GM23338 (cell line): ENCODE measurements around the gene VSIG10L2. TPM values are rescaled to one million over a fixed set of nuclear protein-coding genes. Genes with fewer than 3 reads are reported as not detected.

Source experiments
- ATAC-seq: fragments of 200-7000 bp; cut with Tn5 transposase; 3 replicates; pipeline ENCODE4 v1.9.1; 2020
- DNase-seq: peaks from one replicate; pipeline ENCODE4 v3.0.0-alpha.2; 2015; ENCODE audit warnings: low spot score
- H2AFZ ChIP-seq: fragments of 200-600 bp; sonication (generic); 2 replicates; pipeline ENCODE4 v1.8.0; 2016; ENCODE audit warnings: antibody characterized with exemption, mild to moderate bottlenecking, moderate library complexity
- H3F3A ChIP-seq: fragments of 200-600 bp; sonication (generic); replicated peaks from 2 replicates; pipeline ENCODE4 v1.8.0; 2017; ENCODE audit warnings: antibody characterized with exemption, mixed run types, low read depth
- H3K27ac ChIP-seq: fragments of 200-600 bp; sonication (generic); 2 replicates; pipeline ENCODE4 v1.6.1; 2016; ENCODE audit warnings: low read depth
- H3K27me3 ChIP-seq: fragments of 200-600 bp; sonication (generic); 2 replicates; pipeline ENCODE4 v1.8.0; 2016; ENCODE audit warnings: mild to moderate bottlenecking, mixed run types, moderate library complexity; ENCODE audit not compliant: insufficient read depth
- H3K36me3 ChIP-seq: fragments of 200-600 bp; sonication (generic); 2 replicates; pipeline ENCODE4 v1.8.0; 2016; ENCODE audit warnings: mild to moderate bottlenecking; ENCODE audit not compliant: insufficient read depth
- H3K4me1 ChIP-seq: fragments of 200-600 bp; sonication (generic); 2 replicates; pipeline ENCODE4 v1.8.0; 2016; ENCODE audit warnings: mild to moderate bottlenecking, moderate library complexity; ENCODE audit not compliant: insufficient read depth
- H3K4me2 ChIP-seq: fragments of 200-600 bp; sonication (generic); 2 replicates; pipeline ENCODE4 v1.7.1; 2017; ENCODE audit warnings: mixed run types
- H3K4me3 ChIP-seq: fragments of 200-600 bp; sonication (generic); 2 replicates; pipeline ENCODE4 v1.6.1; 2016; ENCODE audit warnings: mixed run types
- H3K79me2 ChIP-seq: fragments of 200-600 bp; sonication (generic); replicated peaks from 2 replicates; pipeline ENCODE4 v1.8.0; 2017; ENCODE audit warnings: mild to moderate bottlenecking; ENCODE audit not compliant: insufficient read depth
- H3K9me2 ChIP-seq: fragments of 200-600 bp; sonication (generic); 2 replicates; pipeline ENCODE4 v1.8.0; 2017; ENCODE audit not compliant: insufficient read depth
- H4K20me1 ChIP-seq: fragments of 200-600 bp; sonication (generic); replicated peaks from 2 replicates; pipeline ENCODE4 v1.8.0; 2017; ENCODE audit warnings: mild to moderate bottlenecking; ENCODE audit not compliant: insufficient read depth
- H3K27ac Mint-ChIP-seq: 2 replicates; pipeline ENCODE4 v1.8.0; 2020; ENCODE audit warnings: inconsistent platforms, mild to moderate bottlenecking, moderate library complexity, mixed read lengths
- H3K27me3 Mint-ChIP-seq: 3 replicates; pipeline ENCODE4 v1.8.0; 2022; ENCODE audit warnings: low read depth, mild to moderate bottlenecking, moderate library complexity, mixed read lengths, inconsistent platforms; ENCODE audit not compliant: insufficient read depth, poor library complexity
- H3K36me3 Mint-ChIP-seq: 3 replicates; pipeline ENCODE4 v1.8.0; 2021; ENCODE audit warnings: low read depth, mild to moderate bottlenecking, inconsistent platforms, moderate library complexity, mixed read lengths
- H3K4me1 Mint-ChIP-seq: 3 replicates; pipeline ENCODE4 v1.8.0; 2020; ENCODE audit warnings: mild to moderate bottlenecking, inconsistent platforms, mixed read lengths
- H3K4me3 Mint-ChIP-seq: 3 replicates; pipeline ENCODE4 v1.8.0; 2021; ENCODE audit warnings: moderate library complexity, mild to moderate bottlenecking, inconsistent platforms, mixed read lengths
- H3K9me3 Mint-ChIP-seq: 3 replicates; pipeline ENCODE4 v1.8.0; 2020; ENCODE audit warnings: moderate library complexity, mild to moderate bottlenecking, inconsistent platforms, mixed read lengths
- CREB1 ChIP-seq: fragments of 250-450 bp; sonication (Bioruptor Pico); IDR thresholded peaks from 2 replicates; pipeline ENCODE4 v1.5.0; 2020; ENCODE audit warnings: low read depth, mild to moderate bottlenecking, moderate library complexity
- EZH2phosphoT487 ChIP-seq: fragments of 200-600 bp; sonication (generic); IDR thresholded peaks from one replicate; pipeline ENCODE4 v1.8.1; 2018; ENCODE audit warnings: antibody characterized with exemption; ENCODE audit not compliant: unreplicated experiment
- JUNB ChIP-seq: IDR thresholded peaks from one replicate; pipeline ENCODE4 v1.6.1; 2016; ENCODE audit warnings: antibody characterized with exemption; ENCODE audit not compliant: unreplicated experiment
- NANOG ChIP-seq: IDR thresholded peaks from 2 replicates; pipeline ENCODE4 v1.6.1; 2016; ENCODE audit warnings: antibody characterized with exemption, borderline replicate concordance
- POLR2AphosphoS5 ChIP-seq: IDR thresholded peaks from 2 replicates; pipeline ENCODE4 v1.6.1; 2016; ENCODE audit warnings: antibody characterized with exemption, low read depth
- STAT1 ChIP-seq: IDR thresholded peaks from one replicate; pipeline ENCODE4 v1.6.1; 2016; ENCODE audit warnings: antibody characterized with exemption; ENCODE audit not compliant: unreplicated experiment
- ZNF114 ChIP-seq: fragments of 250-450 bp; sonication (Bioruptor Pico); IDR thresholded peaks from 2 replicates; pipeline ENCODE4 v1.5.0; 2020; ENCODE audit warnings: mild to moderate bottlenecking, moderate library complexity
- ZNF331 ChIP-seq: fragments of 250-450 bp; sonication (Bioruptor Pico); IDR thresholded peaks from 2 replicates; pipeline ENCODE4 v1.5.0; 2020; ENCODE audit warnings: low read depth, mild to moderate bottlenecking, moderate library complexity
- polyA plus RNA-seq: library from polyadenylated mRNA; unstranded; fragments of >200 nt; fragmentation: Nextera tagmentation; extraction: Ambion mirVana; gene quantifications from 2 replicates; pipeline ENCODE4 v1.2.1, GENCODE V29; 2016
- total RNA-seq: library from RNA; depleted of rRNA; stranded (reverse); fragments of >200 nt; shearing (Covaris generic); gene quantifications from 2 replicates; pipeline ENCODE4 v1.2.3, GENCODE V29; 2014
- TF ChIP-seq, protein P1 (sequence below): IDR thresholded peaks from 2 replicates; pipeline ENCODE4 v1.6.1; 2016; ENCODE audit warnings: antibody characterized with exemption
- TF ChIP-seq, protein P2 (sequence below): fragments of 250-450 bp; sonication (Bioruptor Pico); IDR thresholded peaks from 2 replicates; pipeline ENCODE4 v1.5.0; 2020; ENCODE audit warnings: mild to moderate bottlenecking, moderate library complexity

Gene VSIG10L2
- total and polyA plus RNA-seq, 2 experiments from 2014 or later = 0.63 TPM; not detected in 1

DNA sequence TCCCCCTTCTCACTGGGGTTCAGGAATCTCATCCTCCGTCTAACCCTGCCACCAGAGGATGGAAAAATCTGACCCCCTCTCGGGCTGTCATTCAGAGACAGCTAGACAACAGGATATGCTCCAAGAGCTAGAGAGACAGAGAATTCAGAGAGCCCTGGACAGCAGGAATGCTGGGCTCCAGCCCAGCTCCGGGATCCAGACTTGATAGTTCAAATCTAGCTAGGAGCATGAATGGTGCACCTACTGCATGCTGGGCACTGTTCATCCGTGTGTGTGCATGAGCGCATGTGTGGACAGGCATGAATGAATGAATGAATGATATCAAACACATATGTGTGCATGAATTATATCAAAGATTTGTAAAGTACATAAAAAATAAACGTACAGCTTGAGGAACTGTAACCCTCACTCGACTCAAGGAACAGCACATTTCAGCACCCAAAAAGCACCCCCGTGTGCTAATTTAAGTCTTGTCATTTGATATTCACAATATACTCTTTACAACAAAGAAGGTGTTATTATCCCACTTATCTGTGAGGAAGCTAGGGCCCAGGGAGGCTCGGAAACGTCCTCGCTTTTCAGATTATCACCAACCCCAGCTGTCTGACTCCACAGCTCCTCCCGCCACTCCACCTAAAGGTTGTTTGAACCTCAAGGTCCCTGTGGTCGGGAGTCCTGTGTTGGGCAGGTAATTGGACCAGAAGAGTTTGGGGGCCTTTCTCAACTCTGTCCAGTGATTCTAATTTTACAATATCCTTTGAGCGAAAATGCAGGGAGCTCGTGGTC is 640 bp upstream of the VSIG10L2 start:
- no peak overlapping the region for H2AFZ ChIP-seq
- peaks cover 13% of the 10 kb centered on the region for H3K4me1 ChIP-seq
- TF ChIP-seq, protein P1, sequence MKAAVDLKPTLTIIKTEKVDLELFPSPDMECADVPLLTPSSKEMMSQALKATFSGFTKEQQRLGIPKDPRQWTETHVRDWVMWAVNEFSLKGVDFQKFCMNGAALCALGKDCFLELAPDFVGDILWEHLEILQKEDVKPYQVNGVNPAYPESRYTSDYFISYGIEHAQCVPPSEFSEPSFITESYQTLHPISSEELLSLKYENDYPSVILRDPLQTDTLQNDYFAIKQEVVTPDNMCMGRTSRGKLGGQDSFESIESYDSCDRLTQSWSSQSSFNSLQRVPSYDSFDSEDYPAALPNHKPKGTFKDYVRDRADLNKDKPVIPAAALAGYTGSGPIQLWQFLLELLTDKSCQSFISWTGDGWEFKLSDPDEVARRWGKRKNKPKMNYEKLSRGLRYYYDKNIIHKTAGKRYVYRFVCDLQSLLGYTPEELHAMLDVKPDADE = no peak
- TF ChIP-seq CREB1 = no peak
- TF ChIP-seq ZNF114 (CRISPR knock-in tag) = no peak
- no peak for TF ChIP-seq JUNB
- TF ChIP-seq STAT1 = no peak
- no peak for TF ChIP-seq POLR2AphosphoS5
- TF ChIP-seq ZNF331 (CRISPR knock-in tag) = no peak
- TF ChIP-seq NANOG = no peak
- TF ChIP-seq, protein P2, sequence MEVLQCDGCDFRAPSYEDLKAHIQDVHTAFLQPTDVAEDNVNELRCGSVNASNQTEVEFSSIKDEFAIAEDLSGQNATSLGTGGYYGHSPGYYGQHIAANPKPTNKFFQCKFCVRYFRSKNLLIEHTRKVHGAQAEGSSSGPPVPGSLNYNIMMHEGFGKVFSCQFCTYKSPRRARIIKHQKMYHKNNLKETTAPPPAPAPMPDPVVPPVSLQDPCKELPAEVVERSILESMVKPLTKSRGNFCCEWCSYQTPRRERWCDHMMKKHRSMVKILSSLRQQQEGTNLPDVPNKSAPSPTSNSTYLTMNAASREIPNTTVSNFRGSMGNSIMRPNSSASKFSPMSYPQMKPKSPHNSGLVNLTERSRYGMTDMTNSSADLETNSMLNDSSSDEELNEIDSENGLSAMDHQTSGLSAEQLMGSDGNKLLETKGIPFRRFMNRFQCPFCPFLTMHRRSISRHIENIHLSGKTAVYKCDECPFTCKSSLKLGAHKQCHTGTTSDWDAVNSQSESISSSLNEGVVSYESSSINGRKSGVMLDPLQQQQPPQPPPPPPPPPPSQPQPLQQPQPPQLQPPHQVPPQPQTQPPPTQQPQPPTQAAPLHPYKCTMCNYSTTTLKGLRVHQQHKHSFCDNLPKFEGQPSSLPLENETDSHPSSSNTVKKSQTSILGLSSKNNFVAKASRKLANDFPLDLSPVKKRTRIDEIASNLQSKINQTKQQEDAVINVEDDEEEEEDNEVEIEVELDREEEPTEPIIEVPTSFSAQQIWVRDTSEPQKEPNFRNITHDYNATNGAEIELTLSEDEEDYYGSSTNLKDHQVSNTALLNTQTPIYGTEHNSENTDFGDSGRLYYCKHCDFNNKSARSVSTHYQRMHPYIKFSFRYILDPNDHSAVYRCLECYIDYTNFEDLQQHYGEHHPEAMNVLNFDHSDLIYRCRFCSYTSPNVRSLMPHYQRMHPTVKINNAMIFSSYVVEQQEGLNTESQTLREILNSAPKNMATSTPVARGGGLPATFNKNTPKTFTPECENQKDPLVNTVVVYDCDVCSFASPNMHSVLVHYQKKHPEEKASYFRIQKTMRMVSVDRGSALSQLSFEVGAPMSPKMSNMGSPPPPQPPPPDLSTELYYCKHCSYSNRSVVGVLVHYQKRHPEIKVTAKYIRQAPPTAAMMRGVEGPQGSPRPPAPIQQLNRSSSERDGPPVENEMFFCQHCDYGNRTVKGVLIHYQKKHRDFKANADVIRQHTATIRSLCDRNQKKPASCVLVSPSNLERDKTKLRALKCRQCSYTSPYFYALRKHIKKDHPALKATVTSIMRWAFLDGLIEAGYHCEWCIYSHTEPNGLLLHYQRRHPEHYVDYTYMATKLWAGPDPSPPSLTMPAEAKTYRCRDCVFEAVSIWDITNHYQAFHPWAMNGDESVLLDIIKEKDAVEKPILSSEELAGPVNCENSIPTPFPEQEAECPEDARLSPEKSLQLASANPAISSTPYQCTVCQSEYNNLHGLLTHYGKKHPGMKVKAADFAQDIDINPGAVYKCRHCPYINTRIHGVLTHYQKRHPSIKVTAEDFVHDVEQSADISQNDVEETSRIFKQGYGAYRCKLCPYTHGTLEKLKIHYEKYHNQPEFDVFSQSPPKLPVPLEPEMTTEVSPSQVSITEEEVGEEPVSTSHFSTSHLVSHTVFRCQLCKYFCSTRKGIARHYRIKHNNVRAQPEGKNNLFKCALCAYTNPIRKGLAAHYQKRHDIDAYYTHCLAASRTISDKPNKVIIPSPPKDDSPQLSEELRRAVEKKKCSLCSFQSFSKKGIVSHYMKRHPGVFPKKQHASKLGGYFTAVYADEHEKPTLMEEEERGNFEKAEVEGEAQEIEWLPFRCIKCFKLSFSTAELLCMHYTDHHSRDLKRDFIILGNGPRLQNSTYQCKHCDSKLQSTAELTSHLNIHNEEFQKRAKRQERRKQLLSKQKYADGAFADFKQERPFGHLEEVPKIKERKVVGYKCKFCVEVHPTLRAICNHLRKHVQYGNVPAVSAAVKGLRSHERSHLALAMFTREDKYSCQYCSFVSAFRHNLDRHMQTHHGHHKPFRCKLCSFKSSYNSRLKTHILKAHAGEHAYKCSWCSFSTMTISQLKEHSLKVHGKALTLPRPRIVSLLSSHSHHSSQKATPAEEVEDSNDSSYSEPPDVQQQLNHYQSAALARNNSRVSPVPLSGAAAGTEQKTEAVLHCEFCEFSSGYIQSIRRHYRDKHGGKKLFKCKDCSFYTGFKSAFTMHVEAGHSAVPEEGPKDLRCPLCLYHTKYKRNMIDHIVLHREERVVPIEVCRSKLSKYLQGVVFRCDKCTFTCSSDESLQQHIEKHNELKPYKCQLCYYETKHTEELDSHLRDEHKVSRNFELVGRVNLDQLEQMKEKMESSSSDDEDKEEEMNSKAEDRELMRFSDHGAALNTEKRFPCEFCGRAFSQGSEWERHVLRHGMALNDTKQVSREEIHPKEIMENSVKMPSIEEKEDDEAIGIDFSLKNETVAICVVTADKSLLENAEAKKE = no peak
- TF ChIP-seq EZH2phosphoT487 = no peak
- no peak overlapping the region for H3K4me2 ChIP-seq
- H3K27me3 ChIP-seq = no peaks in the 10 kb centered on the region
- H3F3A ChIP-seq = no peaks in the 10 kb centered on the region
- H3K4me3 ChIP-seq = no peak overlapping the region
- H4K20me1 ChIP-seq = no peaks in the 10 kb centered on the region
- H3K27ac Mint-ChIP-seq = no peak overlapping the region
- H3K27me3 Mint-ChIP-seq = peaks cover 15% of the 10 kb centered on the region
- ATAC-seq (no peak), DNase-seq (no peak)
- no peaks in the 10 kb centered on the region for H3K36me3 ChIP-seq
- H3K4me1 Mint-ChIP-seq = peaks cover 17% of the 10 kb centered on the region
- H3K36me3 Mint-ChIP-seq = no peaks in the 10 kb centered on the region; the same call in 2 of the 3 replicates
- no peaks in the 10 kb centered on the region for H3K9me2 ChIP-seq
- H3K79me2 ChIP-seq = no peaks in the 10 kb centered on the region
- no peak overlapping the region for H3K27ac ChIP-seq
- no peaks in the 10 kb centered on the region; the same call in 2 of the 3 replicates for H3K9me3 Mint-ChIP-seq
- H3K4me3 Mint-ChIP-seq = no peak overlapping the region
